Measurements from ENCODE around the gene CNPY1. TPM values are rescaled to one million over a fixed set of nuclear protein-coding genes. Genes with fewer than 3 reads are reported as not detected.

The CNPY1 gene
- total and polyA plus RNA-seq, 9 of the 15 experiments (the other 6 are each of a cell fraction or from before 2014, with no cell fraction given): not detected

DNA sequence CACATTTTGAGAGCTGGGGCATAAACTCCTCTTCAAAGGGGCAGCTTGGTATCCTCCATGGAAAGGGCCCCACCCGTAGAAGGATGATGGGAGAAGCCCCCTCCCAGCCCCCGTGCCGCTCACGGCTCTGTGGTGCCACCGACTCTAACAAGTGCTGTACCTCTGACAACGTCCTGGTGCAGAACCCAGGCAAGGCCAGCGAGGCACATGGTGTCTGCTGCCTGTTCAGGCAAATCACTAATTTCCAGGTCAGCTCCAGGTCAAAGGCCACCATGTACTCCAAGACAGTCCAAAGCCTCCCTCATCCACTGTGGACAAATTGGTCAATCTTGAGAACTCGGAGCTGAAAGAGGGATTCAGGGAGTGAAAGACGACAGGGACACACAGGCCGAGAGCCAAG, 11.4 kb upstream of the CNPY1 start:
- intact Hi-C loops (cut with micrococcal nuclease) (no loop called here), in situ Hi-C loops (cut with MboI) (no loop called here)
- ATAC-seq: no peak
- Histone ChIP-seq H3K9me3 (replicated peaks; ENCODE audit: control insufficient read depth, insufficient read depth, low read depth, low read length) (no peaks in the 10 kb centered on the region), H3K4me3 (no peak overlapping the region), H3K27ac (ENCODE audit: extremely low read depth, low read depth, low read length) (no peak overlapping the region), H3K27me3 (ENCODE audit: control insufficient read depth in 2 of 2, insufficient read depth in 2 of 2, low read length in 2 of 2) (peaks cover 73 to 86% of the 10 kb centered on the region in 2 experiments), H3K9me1 (ENCODE audit: control insufficient read depth, insufficient read depth, low read length) (no peaks in the 10 kb centered on the region), H3K36me3 (ENCODE audit: control insufficient read depth, insufficient read depth, low read length) (no peaks in the 10 kb centered on the region), H3K4me1 (replicated peaks in 1 of 2; ENCODE audit: control insufficient read depth in 2 of 2, insufficient read depth in 2 of 2, low read length in 2 of 2) (peaks cover 0 to 5% of the 10 kb centered on the region in 2 experiments; a peak in 2 of 5 replicates), H2AFZ (ENCODE audit: low read depth, low read length) (no peak overlapping the region), H4K20me1 (replicated peaks; ENCODE audit: control insufficient read depth, insufficient read depth, low read length) (no peaks in the 10 kb centered on the region; the same call in 1 of the 2 replicates), H3K9ac (ENCODE audit: insufficient read depth in 1 of 2, low read depth in 2 of 2, low read length in 2 of 2) (no peak overlapping the region), H3K79me2 (ENCODE audit: control insufficient read depth, insufficient read depth, low read length) (no peaks in the 10 kb centered on the region), H3K4me2 (ENCODE audit: insufficient read depth, low read length) (no peak overlapping the region)
- CTCF ChIA-PET (ENCODE audit: low intra/inter-chr PET ratio): no interaction called here
- WGBS (ENCODE audit: insufficient coverage, low coverage, missing lambda C conversion rate): 3% methylated on average over 10 of the region's 10 CpGs
- BruUV-seq (replicated peaks): no TSS peak
- POLR2A ChIA-PET: interaction anchor here (0.6 to 0.8 kb wide), 2 partner anchors 18 to 66 kb away, joined by 3 to 4 read pairs; no protein-coding TSS in a partner anchor
- DNase-seq (ENCODE audit: extremely low read depth in 1 of 4, low spot score in 3 of 4): no peak
- FAIRE-seq: no peak
- TF ChIP-seq NR3C1 (CRISPR knock-in tag; IDR thresholded peaks at IDR 0.05) (no peak), RAD51 (IDR thresholded peaks at IDR 0.05; ENCODE audit: borderline replicate concordance, low read depth) (no peak), PTRF (tag; IDR thresholded peaks at IDR 0.05) (no peak), HNRNPK (IDR thresholded peaks at IDR 0.05; ENCODE audit: low read depth, low read length, poor library complexity, severe bottlenecking) (no peak), RUNX1 (IDR thresholded peaks at IDR 0.05; ENCODE audit: low read depth) (no peak), JUNB (CRISPR knock-in tag; conservative IDR thresholded peaks at IDR 0.05) (no peak), HOXB6 (CRISPR knock-in tag; IDR thresholded peaks at IDR 0.05; ENCODE audit: borderline replicate concordance) (no peak), NRF1 (conservative IDR thresholded peaks at IDR 0.05 in 1 of 2, IDR thresholded peaks at IDR 0.05 in 1 of 2) (no peak), PCBP1 (IDR thresholded peaks at IDR 0.05; ENCODE audit: low read depth, low read length, poor library complexity, severe bottlenecking) (no peak), MED1 (CRISPR knock-in tag; IDR thresholded peaks at IDR 0.05; ENCODE audit: borderline replicate concordance) (no peak), ZNF3 (CRISPR knock-in tag; IDR thresholded peaks at IDR 0.05) (no peak), MYNN (IDR thresholded peaks at IDR 0.05) (no peak), MYNN (CRISPR knock-in tag; IDR thresholded peaks at IDR 0.05) (no peak), PCBP2 (IDR thresholded peaks at IDR 0.05; ENCODE audit: low read depth, low read length, poor library complexity, severe bottlenecking) (no peak), ZNF239 (CRISPR knock-in tag; IDR thresholded peaks at IDR 0.05) (no peak)
- TF ChIP-seq, protein P1, sequence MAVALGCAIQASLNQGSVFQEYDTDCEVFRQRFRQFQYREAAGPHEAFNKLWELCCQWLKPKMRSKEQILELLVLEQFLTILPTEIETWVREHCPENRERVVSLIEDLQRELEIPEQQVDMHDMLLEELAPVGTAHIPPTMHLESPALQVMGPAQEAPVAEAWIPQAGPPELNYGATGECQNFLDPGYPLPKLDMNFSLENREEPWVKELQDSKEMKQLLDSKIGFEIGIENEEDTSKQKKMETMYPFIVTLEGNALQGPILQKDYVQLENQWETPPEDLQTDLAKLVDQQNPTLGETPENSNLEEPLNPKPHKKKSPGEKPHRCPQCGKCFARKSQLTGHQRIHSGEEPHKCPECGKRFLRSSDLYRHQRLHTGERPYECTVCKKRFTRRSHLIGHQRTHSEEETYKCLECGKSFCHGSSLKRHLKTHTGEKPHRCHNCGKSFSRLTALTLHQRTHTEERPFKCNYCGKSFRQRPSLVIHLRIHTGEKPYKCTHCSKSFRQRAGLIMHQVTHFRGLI (CRISPR knock-in tag; IDR thresholded peaks at IDR 0.05): no peak
- TF ChIP-seq, protein P2, sequence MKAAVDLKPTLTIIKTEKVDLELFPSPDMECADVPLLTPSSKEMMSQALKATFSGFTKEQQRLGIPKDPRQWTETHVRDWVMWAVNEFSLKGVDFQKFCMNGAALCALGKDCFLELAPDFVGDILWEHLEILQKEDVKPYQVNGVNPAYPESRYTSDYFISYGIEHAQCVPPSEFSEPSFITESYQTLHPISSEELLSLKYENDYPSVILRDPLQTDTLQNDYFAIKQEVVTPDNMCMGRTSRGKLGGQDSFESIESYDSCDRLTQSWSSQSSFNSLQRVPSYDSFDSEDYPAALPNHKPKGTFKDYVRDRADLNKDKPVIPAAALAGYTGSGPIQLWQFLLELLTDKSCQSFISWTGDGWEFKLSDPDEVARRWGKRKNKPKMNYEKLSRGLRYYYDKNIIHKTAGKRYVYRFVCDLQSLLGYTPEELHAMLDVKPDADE (conservative IDR thresholded peaks at IDR 0.05; ENCODE audit: control insufficient read depth, low read depth, low read length): no peak
- TF ChIP-seq, protein P3, sequence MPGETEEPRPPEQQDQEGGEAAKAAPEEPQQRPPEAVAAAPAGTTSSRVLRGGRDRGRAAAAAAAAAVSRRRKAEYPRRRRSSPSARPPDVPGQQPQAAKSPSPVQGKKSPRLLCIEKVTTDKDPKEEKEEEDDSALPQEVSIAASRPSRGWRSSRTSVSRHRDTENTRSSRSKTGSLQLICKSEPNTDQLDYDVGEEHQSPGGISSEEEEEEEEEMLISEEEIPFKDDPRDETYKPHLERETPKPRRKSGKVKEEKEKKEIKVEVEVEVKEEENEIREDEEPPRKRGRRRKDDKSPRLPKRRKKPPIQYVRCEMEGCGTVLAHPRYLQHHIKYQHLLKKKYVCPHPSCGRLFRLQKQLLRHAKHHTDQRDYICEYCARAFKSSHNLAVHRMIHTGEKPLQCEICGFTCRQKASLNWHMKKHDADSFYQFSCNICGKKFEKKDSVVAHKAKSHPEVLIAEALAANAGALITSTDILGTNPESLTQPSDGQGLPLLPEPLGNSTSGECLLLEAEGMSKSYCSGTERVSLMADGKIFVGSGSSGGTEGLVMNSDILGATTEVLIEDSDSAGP (CRISPR knock-in tag; IDR thresholded peaks at IDR 0.05): no peak
- TF ChIP-seq, protein P4, sequence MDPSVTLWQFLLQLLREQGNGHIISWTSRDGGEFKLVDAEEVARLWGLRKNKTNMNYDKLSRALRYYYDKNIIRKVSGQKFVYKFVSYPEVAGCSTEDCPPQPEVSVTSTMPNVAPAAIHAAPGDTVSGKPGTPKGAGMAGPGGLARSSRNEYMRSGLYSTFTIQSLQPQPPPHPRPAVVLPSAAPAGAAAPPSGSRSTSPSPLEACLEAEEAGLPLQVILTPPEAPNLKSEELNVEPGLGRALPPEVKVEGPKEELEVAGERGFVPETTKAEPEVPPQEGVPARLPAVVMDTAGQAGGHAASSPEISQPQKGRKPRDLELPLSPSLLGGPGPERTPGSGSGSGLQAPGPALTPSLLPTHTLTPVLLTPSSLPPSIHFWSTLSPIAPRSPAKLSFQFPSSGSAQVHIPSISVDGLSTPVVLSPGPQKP (CRISPR knock-in tag; IDR thresholded peaks at IDR 0.05): no peak

All from K562 (cell line).